ENCODE measurements around the gene MRPL14.
"Not testable (repeated sequence)": the region's sequence is repeated elsewhere in the genome, so short reads cannot be mapped to it uniquely, and the experiment has no call there.

The MRPL14 gene

GRCh38 chr6:44096612-44097011 is 30.6 kb downstream of the MRPL14 start:
- no peak for DNase-seq

DNA sequence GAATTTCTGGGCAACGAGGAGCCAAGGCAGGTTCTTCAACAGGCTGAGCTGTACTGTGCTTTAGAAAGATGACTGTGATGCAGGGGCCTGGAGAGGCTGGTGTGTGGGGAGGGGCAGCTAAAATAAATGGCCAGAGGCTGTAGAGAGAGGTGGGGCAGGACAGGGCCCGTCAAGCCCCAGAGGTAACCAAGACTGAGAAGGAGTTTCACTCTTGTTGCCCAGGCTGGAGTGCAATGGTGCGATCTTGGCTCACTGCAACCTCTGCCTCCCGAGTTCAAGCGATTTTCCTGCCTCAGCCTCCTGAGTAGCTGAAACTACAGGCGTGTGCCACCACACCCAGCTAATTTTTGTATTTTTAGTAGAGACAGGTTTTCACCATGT is 32.0 kb downstream of the MRPL14 start:
- not testable (repeated sequence) for DNase-seq

- DNase-seq: no peak
These were observed 32.6 kb downstream of the MRPL14 start for GRCh38 chr6:44094403-44095242.

- no peak for DNase-seq
These were observed 33.4 kb downstream of the MRPL14 start for GRCh38 chr6:44093750-44094402.

DNA sequence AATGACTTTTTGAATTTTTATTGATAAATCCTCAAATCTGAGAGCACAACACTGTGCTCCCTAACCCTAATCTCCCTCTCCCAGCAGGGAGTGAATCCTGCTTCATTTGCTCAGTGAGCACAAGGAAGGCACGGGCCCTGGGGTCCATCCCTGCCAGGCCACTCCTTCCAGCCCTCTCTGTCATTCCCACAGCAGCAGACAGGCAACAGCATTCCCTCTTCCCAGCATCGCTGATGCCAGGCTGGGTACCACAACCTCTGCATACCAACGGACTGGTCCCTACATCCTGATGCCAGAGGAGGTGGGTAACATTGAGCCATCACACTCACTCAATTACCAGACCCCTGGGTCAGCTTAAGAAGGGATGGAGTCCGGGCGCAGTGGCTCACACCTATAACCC is 34.2 kb downstream of the MRPL14 start:
- no peak for DNase-seq

DNA sequence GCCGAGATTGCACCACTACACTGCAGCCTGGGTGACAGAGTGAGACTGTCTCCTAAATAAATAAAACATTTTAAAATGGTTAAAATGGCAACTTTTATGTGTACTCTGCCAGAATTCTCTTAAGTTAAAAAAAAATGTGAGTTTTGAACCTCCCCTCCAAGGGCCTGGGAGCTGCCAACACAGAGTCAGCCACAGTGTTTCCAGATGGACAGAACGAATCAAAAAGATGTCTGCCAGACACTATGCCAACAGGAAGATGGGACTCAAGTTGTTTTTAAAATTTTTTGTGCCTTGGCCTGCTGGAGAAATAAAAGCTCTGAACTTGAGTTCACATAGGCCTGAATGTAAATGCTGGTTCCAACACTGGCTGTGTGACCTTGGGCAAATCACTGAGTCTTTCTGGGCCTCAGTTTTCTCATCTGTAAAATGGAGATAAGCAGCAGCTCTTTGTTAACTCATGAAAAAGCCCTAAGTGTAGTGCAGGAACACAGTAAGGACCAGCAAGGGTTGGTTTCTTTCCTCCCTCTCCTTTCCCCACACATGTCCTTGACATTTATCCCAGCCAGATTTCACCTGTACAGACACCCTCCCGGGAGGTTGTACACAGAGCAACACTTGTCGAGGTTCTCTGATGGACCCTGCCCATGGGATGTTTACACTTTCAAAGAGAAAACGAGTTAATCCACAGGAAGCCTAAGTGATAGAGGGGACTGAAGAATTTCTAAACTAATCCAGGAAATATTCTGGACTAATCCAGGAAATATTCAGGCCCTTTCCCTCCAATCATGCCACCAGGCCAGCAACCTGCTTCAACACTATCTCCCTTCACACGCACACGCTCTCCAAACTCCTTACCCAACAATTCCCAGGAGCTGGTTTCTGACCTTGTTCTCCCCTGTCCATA is 35.0 kb downstream of the MRPL14 start:
- no peak for DNase-seq

DNA sequence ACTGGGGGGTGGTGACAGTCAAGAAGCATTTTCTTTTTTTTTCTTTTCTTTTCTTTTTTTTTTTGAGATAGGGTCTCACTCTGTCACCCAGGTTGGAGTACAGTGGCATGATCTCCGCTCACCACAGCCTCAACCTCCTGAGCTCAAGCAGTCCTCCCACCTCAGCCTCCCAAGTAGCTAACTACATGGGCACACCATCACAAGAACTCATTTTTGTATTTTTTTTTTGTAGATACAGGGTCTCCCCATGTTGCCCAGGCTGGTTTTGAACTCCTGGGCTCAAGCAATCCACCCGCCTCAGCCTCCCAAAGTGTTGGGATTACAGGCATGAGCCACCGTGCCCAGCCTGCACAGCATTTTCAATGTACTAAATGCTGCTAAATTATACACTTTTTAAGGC is 35.9 kb downstream of the MRPL14 start:
- not testable (repeated sequence) for DNase-seq

GRCh38 chr6:44090465-44090864 is 36.8 kb downstream of the MRPL14 start:
- no peak for DNase-seq

GRCh38 chr6:44088827-44089590 is 38.2 kb downstream of the MRPL14 start:
- DNase-seq: no peak

- no peak for DNase-seq
These were observed 39.6 kb downstream of the MRPL14 start for GRCh38 chr6:44087623-44088022.

DNA sequence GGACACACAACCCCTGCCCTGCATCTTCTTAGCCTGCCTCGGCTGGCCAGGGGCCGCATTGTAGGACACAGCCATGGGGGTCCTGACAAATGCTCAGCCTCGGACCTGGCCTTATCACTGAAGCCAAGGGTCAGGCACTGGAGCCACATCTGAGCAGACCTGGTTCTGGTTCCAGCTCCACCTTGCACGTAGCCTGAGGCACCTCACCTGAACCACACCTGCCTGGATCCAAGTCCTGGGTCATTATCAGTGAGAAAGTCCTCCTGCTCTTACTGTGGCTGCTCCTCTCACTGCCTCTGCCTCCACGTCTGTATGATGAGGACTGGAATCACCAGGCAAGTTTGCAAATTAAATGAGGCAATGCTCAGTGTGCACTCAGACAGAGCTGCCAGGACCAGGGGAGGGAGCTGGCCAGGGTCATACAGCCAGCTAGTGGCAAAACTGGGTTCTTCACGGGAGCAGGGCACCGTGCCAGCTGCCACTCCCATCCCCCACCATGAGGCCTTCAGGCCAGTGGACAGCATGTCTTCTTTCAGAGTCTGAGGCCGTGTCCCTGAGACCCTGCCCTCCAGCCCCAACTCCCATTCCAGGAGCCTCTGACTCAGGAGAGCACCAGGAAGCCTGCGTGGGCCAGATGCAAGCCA is 40.2 kb downstream of the MRPL14 start:
- DNase-seq: no peak

DNA sequence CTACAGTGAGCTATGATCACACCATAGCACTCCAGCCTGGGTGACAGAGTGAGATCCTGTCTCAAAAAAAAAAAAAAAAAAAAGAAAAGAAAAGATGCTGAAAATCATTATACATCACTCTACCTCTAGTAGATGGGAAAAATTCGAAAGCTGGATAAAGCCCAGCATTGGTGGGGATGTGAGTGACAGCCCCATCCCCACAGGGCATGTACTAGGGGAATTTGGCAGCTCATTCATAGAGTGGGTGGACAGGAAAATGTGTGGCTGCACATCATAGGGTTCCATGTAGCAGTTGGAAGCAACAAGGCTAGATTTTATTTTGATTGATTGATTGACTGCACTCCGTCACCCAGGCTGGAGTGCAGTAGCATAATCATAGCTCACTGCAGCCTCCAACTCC is 42.0 kb downstream of the MRPL14 start:
- DNase-seq: no peak

- no peak for DNase-seq
These were observed 42.8 kb downstream of the MRPL14 start for GRCh38 chr6:44084231-44085014.

DNA sequence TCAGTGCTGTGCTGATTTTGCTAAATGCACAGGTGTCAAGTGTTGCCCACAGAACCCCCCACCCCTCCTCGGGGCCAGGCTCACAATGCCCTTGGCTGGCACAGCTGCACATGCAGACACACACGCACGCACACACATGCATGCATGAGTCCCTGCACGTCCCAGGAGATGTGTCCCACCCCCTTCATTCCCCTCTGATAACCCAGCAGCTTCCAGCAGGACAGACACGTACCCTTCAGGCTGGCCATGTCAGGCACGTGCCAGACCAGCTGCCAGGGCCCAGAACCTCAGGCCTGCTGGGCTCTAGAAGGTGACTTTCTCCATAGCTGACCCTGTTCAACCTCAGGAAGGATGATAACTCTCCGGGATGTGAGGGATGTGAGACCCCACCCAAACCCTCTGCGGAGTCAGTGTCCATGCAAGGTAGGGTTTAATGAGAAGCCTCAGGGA is 44.4 kb downstream of the MRPL14 start:
- no peak for DNase-seq

- DNase-seq: no peak
These were observed 45.5 kb downstream of the MRPL14 start for GRCh38 chr6:44081753-44082152.

GRCh38 chr6:44080561-44081521 is 46.4 kb downstream of the MRPL14 start:
- no peak for DNase-seq

- no peak for DNase-seq
These were observed 47.6 kb downstream of the MRPL14 start for GRCh38 chr6:44079672-44080071.

GRCh38 chr6:44078827-44079671 is 48.2 kb downstream of the MRPL14 start:
- no peak for DNase-seq
